Ecto neural progenitor cell (in vitro differentiated cells): ENCODE measurements around the gene ADGRL2.

Experiments used
- DNase-seq: peaks from one replicate; pipeline ENCODE4 v3.0.0-alpha.2; 2018; ENCODE audit warnings: low spot score

The ADGRL2 gene

DNA sequence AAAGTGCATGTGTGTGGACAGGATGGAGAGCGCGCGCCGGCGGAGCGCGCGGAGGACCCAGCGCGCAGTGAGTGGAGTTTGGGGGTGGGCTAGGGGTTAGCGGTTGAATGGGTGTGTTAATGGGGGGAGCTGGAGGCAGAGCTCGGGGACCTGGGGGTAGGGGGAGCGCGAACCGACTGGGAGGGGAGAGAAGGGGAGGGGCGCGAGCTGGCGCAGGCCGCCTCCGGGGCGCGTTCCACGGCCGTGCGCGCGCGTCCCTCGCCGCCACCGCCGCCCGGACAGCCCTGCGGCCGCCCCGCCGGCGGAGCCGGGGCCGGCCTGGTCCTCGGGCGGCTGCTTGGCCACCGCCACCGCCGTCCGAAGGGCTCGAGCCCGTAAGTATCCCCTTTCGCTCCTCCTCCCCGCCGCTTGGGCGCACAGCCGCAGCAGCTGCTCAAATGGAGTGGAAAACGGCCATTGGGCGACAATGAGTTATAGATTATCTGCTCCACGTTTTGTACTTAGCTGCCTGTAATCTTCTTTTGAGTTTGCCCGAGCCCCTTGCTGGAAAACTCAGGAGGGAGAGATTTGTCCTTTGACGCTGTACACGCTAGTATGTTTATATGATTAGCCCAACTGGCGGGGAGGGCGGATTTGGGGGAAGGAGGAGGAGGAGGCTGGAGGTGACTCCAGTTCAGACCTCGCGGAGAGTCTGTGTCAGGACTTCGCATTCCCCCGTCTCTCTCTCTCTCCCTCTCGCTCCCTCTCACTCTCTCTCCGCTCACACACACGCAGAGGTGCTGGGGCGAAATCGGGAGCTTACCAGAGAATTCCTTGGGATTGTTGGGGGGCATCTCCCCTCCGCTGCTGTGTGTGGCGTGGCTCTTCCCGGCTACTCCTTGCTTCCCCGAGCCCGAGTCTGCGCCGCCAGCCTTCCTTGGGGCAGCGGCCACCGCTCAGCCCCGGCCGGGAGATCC lies at the start of gene ADGRL2:
Gene ADGRL2, plus strand, starts transcription at position 240 of the 956 bp plus-strand sequence. CDS start 36,051 bp downstream, outside the sequence.
- peak; percentile 90 for DNase-seq

DNA sequence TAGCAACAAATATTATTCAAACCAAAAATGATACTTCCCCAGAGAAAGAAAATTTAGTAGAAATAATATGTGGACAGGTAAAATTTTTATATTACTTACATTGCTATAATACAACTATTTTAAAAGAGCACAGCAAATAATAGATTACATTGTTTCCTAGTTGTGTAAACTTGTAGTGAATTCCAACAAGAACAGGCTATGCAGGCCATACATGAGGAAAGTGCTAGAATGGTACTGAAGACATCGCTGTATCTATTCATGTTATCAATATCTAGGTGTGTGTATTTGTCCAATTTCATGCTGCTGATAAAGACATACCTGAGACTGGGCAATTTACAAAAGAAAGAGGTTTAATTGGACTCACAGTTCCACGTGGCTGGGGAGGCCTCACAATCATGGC lies 47.9 kb upstream of the ADGRL2 start:
- DNase-seq: no peak

DNA sequence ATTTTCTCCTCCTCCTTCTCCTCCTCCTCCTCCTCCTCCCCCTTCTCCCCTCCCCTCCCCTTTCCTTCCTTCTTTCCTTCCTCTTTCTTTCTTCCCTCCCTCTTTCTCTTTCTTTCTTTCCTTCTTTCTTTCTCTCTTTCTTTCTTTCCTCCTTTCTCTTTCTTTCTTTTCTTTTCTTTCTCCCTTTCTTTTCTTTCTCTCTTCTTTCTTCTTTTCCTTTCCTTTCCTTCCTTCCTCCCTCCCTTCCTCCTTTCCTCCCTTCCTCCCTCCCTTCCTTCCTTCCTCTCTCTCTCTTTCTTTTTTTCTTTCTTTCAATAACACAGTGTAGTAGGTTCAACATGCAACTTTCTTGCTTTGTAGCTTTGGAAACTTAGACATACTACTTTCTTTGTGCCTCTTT lies 46.3 kb upstream of the ADGRL2 start:
- no peak for DNase-seq

DNA sequence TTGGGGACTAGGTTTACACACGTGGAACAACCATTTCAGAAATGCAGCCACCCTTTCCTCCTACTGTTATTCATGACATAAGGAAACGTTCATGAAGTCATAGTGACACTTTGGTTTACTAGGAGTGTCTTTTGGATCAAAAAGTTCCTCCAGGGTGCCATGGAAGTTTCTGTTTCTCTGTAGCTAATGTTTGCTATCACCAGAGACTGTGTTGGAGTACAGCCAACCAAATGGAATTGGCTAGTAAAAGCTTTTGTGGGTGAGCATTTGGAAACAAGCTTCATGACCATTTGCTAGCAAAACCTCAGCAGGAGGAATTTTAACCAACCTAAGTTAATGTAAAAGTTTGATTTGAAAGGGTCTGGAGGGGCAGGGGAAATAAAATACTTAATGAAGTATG lies 43.9 kb upstream of the ADGRL2 start:
- no peak for DNase-seq

DNA sequence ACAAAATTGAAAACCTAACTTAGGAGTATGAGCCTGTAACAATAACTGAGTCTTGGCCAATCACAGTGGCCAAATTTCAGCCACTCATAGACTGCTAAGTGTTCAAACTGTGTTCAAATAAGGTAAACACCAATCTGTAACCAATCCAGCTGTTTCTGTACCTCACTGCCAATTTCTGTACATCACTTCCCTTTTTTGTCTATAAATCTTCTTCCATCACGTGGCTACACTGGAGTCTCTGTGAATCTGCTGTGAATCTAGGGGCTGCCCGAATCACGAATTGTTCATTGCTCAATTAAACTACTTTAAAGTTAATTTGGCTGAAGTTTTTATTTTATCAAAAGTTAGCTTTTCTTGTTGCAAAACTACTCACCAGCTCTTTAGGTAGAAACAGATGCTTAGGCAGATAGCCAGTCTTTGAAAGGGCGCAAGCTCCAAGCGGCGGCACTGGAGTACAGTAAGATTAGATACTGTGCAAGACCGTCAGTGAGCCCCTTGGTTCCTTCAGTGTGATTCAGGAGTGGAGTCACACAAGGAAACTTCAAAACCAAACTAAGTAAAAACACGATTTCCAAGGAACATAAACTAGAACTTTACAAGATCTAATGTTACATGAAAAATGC lies 43.2 kb upstream of the ADGRL2 start:
- DNase-seq: no peak

DNA sequence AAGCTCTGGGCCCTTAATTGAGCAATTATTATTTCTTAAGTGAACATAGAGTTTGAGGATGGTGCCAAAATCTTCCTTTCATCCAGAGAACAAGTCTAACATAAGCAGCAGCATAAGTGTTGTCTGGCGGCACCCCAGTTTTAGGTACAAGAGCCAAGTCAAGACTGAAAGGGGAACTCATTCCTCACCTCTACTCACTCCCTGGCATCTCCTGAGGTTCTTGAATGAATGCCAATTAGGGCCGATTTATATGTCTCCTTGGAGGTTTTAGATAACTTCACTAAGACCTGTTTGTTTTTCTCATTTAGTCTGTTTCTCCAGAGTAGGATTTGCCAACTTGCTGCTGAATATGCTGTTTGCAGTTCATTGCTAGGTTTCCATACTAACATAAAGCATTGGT lies 42.6 kb upstream of the ADGRL2 start:
- DNase-seq: no peak

DNA sequence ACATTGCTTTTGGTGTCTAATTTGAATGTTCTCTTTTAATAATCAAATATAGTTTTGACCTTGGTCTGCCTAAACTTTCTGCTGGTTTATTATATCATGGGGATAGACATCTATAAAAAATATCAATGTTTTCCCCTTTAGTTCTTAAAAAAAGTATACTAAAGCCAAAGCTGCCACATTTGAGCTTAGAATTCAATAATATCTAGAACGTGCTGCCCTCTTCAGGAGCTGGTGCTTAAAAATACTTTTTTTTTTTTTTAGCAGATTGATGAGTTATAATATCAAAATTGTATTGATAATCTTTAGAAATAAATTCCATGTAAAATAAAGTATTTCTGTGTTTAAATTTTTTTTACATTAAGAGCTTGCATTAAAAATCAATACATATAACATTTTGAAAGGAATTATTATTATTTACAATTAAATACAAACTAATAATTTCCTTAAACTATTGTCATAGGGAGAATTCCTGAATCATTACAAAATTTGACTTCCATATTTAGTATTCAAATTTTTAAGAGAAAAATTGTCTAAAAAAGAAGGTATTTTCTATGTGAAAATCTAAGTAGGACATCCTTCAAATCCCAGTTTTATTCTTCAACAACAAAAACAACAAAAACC lies 40.1 kb upstream of the ADGRL2 start:
- DNase-seq: no peak

DNA sequence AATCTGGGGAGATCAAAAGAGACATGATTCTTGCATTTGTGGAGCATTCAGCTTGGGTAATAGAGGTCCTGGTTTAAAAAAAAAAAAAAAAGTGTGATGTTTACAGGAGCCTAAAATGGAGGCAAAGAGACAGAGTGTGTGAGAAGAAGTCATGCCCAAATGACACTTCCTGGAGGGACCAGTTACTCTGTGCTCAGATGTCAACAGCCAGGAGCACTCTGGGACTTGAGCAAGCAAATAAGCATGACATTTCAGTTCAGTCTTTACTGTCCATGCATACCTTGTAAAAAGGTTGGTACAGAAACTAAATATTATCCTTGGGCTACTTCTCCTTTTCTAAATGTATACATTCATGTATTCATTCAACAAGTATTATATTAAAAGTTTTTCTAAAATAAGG lies 25.2 kb upstream of the ADGRL2 start:
- no peak for DNase-seq

DNA sequence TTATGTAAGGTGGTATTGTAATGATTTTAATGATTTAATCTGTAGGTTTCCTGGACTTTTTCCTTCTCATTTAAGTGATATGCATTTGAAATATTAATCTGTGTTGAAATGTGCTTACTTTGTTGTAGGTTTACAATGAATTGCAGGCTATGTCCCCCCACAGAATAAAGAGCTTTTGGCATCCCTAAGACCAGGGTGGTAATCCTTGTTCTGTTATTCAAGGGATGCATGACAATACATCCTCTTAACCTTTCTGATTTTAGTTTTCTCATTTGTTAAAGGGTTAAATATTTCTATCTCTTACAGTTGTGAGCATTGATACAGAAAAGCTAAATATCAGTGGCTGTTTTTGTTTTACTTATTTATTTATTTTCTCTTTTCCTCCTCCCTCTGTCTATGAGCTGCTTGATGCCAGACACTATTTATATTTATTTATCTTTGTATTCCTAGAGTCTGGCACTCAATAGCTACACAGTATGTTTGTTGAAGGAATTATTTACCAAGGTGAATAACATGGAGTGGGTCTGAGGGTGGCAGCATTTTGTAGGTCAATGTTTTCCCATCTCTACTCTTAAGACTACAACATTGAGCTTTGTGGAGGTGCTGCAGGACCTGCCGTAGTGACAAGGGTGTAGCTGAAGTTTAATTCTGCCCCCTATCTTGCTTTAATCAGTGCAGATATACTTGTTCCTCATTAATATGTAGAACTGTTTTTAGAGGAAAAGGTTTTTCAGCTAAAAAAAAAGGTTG lies 19.9 kb upstream of the ADGRL2 start:
- no peak for DNase-seq

DNA sequence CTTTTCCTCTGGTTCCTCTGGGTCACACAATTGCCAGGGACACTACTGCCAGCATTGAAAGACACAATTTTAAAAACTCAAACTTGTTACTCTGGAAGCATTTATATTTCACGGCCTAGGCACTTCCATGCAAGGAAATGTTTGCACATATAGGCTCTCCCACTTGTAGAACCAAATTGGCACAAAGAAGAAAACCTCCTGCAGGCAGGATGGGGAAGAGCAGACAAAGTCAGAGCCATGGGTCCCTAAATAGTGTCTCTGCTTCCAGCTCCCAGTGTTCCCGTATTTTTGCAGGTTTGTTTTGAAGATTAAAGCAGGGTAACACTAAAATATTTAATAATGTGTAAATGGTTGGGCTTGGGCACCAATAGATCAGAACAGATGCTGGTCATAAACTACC lies 19.0 kb upstream of the ADGRL2 start:
- no peak for DNase-seq

DNA sequence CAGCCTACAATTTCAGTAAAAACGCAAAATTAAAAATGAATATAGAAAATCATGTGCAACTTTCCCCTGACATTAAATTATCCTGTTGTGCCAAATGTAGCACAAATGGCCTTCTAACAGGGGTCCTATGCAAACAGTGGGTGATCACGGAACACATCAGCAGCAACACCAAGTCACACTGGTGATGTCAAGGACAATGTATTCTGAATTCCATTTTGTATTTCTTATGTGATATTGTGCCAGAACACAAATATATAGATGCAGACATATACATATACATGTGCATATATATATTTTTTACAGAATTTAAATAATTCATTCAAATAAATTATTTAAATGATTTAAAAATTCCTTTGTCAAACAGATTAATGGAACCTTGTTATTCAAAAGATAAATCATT lies 8.6 kb upstream of the ADGRL2 start:
- no peak for DNase-seq

DNA sequence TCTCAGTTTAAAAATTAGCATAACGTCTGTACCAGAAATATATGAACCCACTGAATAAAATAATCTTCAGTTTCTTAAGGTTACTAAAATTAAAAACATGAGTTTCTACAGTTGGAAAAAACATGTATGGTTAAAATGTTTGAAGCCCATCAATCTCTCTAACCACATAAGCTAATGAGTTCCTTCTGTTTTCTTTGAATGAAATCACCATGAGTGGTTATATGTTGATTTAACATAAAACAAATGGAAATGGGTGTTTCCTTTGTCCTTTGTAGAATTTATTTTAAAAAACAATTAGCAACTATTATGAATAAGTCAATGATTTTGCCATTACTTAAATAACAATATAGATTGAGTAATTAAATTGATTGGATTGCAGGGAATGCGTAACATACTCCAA lies 3.0 kb upstream of the ADGRL2 start:
- DNase-seq: no peak

DNA sequence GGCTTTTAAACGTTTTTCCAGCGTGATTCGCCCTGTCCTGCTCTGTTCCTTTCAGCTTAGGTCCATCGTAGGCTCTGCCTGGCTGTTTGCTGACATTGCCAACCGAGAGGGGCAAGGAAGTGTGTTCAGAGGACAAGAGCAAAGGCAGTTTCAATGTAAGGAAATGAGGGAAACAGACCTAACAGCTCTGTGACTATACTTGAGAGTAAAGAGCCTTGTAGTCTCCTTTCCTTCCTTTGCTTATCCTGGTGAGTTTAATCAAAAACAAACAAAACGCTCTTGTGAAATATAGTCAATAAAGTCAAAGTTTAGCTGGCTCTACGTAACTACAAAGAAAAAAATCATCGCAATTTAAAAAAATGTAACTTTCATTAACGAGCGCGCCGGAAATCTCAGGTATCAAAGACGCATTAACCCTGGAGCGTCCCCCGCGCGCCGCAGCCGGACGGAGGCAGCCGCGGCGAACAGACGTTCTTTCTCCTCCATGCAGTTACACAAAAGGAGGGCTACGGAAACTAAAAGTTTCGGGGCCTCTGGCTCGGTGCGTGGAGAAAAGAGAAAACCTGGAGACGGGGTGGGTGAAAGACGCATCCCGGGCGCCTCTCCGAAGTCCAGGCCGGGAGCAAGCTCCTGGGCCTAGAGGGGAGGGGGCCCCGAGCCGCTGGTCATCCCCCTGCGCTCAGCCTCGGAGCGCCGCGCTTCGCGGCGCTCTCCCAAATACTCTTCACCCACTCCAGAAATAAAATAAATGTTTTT lies 617 bp upstream of the ADGRL2 start:
- peak; percentile 84 for DNase-seq

DNA sequence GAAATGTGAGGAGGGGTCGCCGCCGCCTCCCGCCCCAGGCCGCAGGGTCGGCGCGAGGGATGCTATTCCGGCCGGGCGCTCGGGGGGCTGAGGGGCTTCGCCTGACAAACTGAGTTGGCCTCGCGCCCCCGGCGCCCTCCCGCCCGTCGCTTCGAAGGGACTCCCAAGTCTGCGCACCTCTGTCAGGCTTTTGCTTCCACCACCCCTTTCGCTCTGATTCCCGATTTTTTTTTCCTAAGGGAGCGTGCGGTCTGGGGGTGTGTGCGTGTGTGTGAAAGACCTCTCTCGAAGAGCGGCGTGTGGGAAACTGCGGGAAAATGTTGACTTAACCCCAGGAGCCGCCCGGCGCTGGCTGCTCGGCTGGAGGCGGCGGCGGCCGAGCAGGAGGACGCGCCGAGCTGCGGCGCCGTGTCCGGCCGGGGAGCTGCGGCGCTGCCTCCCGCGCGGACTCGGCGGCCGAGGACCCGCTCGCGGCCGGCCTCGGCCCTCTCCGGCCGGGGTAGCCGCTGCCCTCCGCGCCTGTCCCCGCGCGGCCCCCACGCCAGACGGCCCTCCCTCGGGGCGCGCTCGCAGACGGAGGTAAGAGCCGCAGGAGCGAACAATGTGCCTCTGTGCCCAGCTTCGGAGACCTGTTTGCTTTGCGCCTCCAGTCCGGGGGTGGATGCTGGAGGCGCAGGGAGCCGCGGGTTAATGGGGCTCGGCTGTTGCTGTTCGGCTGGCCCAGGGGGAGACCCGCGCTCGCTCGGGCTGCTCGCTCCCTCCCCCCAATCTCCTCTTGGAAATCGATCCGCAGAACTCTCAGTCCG lies 1.1 kb downstream of the ADGRL2 start:
- peak; percentile 60 for DNase-seq

DNA sequence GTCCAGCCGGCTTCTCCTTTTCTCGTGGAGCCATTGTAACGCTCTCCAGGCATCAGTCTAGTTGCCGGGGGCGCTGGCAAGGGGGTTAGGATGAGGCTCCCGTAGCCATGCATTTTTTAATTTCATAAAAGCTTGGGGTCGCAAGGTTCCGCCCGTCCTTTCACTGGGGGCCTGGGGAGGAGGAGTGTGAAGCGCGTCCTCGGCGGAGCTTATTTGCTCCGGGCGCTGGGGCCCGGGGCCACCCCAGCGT lies 1.6 kb downstream of the ADGRL2 start:
- DNase-seq: no peak

DNA sequence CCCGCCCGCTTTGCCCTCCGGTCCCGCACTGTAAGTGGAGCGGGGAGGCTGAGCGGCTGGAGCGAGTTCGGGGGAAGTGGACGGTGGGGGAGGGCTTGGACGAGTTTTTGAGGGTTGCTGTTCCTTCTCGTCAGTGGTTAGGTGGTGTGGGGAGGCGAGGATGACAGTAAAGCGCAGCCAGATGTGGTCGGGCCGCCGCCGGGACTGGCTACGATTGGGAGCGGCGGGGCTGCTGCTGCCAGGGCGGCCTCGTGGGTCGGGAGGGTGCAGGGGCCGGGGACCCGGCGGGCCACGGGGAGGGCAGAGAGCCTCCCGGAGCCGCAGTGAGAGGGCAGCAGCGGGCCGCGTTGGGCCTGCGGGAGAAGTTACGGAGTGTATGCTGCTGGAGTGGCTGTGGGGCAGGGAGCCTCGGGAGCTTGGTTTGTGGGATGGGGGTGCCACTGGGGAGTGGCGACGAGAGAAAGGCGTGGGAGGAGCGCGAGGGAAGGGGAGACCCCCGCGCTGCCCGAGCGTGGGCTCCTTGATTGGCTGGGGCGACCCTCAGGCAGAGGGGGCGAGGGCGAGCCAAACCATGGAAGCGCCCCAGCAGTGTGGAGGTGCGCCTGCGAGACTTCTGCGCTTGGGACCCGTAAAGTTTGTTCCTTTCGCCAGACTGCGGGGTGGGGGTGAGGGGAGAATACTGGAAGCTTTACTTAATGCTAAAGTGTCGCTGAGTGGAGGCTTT lies 2.1 kb downstream of the ADGRL2 start:
- DNase-seq: peak; percentile 79

DNA sequence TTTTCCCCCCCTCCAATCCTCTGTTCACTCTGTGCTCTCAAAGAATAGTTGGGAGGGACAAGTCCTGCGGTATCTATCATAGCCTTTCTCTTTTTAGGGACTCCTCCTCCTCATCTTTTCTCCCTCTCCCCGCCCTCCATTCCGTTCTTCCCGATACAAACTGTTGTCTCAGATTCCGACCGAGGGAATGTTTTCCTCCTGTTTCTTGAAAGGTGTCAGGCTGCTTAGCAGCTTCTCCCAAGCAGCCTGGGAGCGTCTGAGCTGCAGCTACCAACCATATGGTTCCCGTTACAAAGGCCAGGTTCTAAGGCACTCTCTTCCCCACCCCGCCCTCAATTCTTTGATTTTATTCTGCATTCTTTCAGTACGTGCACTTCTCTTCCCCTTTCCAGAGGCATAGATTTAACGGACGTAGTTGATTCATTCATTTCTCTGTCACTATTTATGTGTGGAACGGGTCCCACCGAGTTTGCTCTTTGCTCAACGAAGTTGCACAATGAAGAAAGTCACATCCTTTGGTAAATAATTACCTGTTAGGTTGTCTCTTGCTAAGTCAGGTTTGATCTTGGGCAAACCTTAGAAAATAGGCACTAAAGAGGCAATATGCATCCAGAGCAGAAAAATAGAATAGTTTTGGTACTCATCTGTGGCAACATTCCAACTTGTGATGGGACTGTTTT lies 2.8 kb downstream of the ADGRL2 start:
- no peak for DNase-seq

DNA sequence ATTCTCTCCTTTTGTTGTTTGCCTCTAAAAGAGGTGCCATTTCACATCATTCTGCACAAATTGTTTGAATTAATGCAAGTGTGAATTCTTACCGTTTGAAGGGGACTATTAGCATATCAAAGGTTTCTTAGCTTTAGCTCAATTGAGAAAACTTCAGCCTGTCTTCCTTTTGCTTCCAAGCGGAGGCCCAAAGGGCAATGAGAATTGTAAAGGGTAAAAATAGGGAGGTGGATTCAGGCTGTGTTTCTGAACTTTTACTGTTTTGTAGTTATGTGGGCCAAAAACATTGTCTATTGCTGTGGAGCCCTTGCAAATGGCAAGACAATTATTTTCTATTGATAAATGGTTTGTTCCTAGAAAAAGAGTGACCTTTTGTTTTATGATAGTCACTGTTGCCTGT lies 3.6 kb downstream of the ADGRL2 start:
- no peak for DNase-seq

DNA sequence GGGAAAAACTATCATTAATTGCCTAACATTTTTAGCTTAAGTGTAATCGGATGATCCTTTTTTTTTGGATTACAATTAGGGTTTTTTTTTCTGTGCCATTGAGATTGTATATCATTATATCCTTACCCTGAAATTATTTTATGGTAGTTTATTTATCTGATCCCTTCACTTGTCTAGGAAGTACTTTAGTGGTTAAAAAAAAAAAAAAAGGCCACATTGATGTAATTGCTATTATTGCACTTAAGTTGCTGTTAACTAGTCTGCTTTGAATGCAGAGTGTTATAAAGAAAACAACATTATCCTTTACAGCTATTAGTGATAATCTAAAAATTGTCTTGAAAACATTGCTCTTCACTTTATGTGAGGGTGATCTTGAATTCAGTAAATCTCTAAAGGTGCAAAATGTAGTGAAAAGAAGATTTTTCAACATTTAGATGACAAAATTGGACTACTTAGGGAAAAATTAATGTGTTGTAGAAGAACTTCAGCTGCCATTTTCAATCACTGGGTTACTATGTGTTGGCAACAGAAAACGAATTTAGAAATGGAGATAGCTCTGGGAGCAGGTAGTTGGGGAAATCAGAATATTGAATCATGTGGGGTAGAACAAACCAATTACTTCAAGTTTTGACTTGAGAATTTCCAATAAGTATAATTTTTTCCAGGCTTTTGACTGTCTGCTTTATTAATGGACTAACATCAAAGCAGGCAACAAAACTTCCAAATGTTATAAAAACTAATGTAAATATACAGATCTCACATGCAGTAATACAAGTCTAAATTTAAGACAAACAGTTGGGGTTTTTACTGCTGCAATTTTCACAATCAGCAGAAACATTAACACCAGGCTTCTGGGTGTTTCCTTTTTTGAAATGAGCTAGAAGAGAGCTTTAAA lies 5.0 kb downstream of the ADGRL2 start:
- no peak for DNase-seq
